ENCODE data around the gene C11orf86.

Gene C11orf86

DNA sequence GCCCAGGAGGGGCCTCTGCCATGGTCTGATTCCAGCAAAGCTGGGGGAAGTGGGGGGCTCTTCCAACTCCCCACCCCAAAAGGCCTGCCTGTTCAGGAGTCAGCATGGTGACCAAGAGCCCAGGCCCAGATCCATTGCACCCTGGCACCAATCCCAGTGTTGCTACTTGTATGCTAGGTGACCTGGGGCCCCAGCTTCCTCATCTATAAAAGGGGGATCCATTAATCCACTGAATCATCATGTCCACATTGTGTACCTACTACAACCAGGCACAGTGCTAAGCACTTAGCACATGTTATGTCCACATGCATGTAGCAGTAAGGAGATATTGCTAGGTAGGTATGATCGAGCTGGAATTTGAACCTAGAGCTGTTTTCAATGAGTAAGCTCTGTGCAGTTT is 49.9 kb downstream of the C11orf86 start:
- no peak for DNase-seq (ENCODE audit: low read depth in 2 of 2)

DNA sequence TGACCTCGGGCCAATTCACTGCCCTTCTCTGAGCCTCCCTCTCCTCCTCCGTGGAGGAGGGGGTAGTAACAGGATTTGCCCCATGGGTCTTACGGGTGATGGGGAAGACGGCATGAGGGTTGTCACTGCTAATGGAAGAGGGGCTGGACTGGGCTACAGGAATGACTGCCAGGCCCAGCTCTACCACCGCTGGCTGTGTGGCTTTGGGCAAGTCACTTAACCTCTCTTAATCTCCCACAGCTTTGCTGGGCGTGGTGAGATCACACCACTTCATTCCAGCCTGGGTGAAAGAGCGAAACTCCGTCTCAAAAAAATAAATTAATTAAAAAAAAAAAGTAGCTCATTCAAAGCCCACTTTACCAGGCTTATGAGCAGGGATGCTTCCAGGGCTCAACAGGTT is 50.6 kb downstream of the C11orf86 start:
- DNase-seq (ENCODE audit: low read depth in 2 of 2), result no peak

Measured in stimulated activated CD8-positive, alpha-beta memory T cell treated with anti-CD3 and anti-CD28 coated beads, Interleukin-2, amount 100 ng/mL, for 48 hours (primary cell).